Heart right ventricle (tissue), 16 donors: ENCODE results near the gene BPIFB3. TPM values are rescaled to one million over a fixed set of nuclear protein-coding genes. Genes with fewer than 3 reads are reported as not detected.

Experiments
- ATAC-seq, 8 donors: fragments of 200-7000 bp; cut with Tn5 transposase; one replicate each; pipeline ENCODE4 v1.9.1; 2020; ENCODE audit warnings: mild to moderate bottlenecking in 8 of 8, moderate library complexity in 8 of 8, moderate number of reproducible peaks in 1 of 8
- DNase-seq, 2 donors: peaks; one replicate each; pipeline ENCODE4 v3.0.0-alpha.2; 2020
- H3K27ac ChIP-seq, 10 donors: fragments of 200-600 bp; sonication (generic) in 2 of 10; one replicate each; pipeline versions ENCODE4 v1.5.0 to v1.8.0; 2020 to 2022; ENCODE audit warnings: mild to moderate bottlenecking in 3 of 10
- H3K27me3 ChIP-seq, 7 donors: fragments of 200-600 bp; one replicate each; pipeline ENCODE4 v1.8.0; 2021 to 2022; ENCODE audit warnings: mild to moderate bottlenecking in 2 of 7
- H3K36me3 ChIP-seq, 9 donors: fragments of 200-600 bp; sonication (generic) in 1 of 9; one replicate each; pipeline versions ENCODE4 v1.5.0 to v1.8.0; 2020 to 2022; ENCODE audit warnings: mild to moderate bottlenecking in 2 of 9
- H3K4me1 ChIP-seq, 9 donors: fragments of 200-600 bp; sonication (generic) in 1 of 9; one replicate each; pipeline versions ENCODE4 v1.5.0 to v1.8.0; 2020 to 2022; ENCODE audit warnings: mild to moderate bottlenecking in 4 of 9
- H3K4me3 ChIP-seq, 10 donors: fragments of 200-600 bp; sonication (generic) in 2 of 10; one replicate each; pipeline versions ENCODE4 v1.5.0 to v1.8.0; 2020 to 2022; ENCODE audit warnings: mild to moderate bottlenecking in 7 of 10, moderate library complexity in 2 of 10
- H3K9me3 ChIP-seq, 11 donors: fragments of 200-600 bp in 10 of 11; sonication (generic) in 2 of 11; one replicate each; pipeline versions ENCODE4 v1.5.0 to v1.8.0; 2013 to 2022; ENCODE audit warnings: mild to moderate bottlenecking in 2 of 11, control low read depth in 1 of 11, moderate library complexity in 1 of 11
- CTCF ChIP-seq, 9 donors: fragments of 200-600 bp; sonication (generic) in 2 of 9; IDR thresholded peaks; one replicate each; pipeline versions ENCODE4 v1.5.0 to v1.8.0; 2021 to 2022; ENCODE audit warnings: antibody characterized with exemption in 9 of 9, mild to moderate bottlenecking in 5 of 9, moderate library complexity in 1 of 9
- WGBS, 2 donors: extraction: QIAGEN DNeasy Blood & Tissue Kit; methylation state at CpG; one replicate each; pipeline ENCODE4 v1.1.7; 2013; ENCODE audit warnings: inconsistent platforms in 1 of 2; 5-methylcytosine and 5-hydroxymethylcytosine counted together
- intact Hi-C, 10 donors: fragments of 100-400 bp; cut with DNase I; formaldehyde crosslinking; loops; one replicate each; pipeline versions ENCODE4 v1.11.1 to v1.14.2; 2022
- polyA plus RNA-seq, 2 donors: library from polyadenylated mRNA; stranded (reverse); fragments of 200-250 nt; gene quantifications; one replicate each; pipeline ENCODE4 v1.2.3, GENCODE V29; 2013
- total RNA-seq, 10 donors: library from RNA; stranded (reverse); fragmentation: NEBNext Ultra II Directional in 3 of 10; extraction: Animal tissue kit (Norgen Biotek cat#: 25700) in 3 of 10; gene quantifications; one replicate each; pipeline versions ENCODE4 v1.2.1 to v1.2.4, GENCODE V29; 2021 to 2023
- donor health status: Arrhythmogenic right ventricular cardiomyopathy.
- donor health status: ischemic (EF 13 %, LVEDD 7.1; RV severe dilation, severe dysfunction).
- donor health status: healthy with polysubstance abuse.
- donor health status: DM: no; HTN: yes; CAD: no.
- donor health status: DM: no; HTN: no; CAD: no.
- donor health status: ischemic (EF 25% LVEDD 6.9; RV normal size, moderate dysfunction).
- donor health status: ischemic (EF 25% LVEDD 5.7; RV mildly dilated, moderate dysfunction).
- donor health status: healthy.
- donor health status: DM: yes; HTN: yes; CAD: no.
- donor health status: Ischemic cardiomyopathy.
- donor health status: ischemic (EF 35%, LVEDD 5.7; RV mildly dilated, moderate dysfunction).
- donor health status: nonischemic (EF 11% LVEDD 7.7; RV severe dilation, severe dysfunction).
- donor health status: DM: yes; HTN: yes; CAD: no.
- donor health status: PGD.
- donor health status: ischemic (EF 29% LVEDD 5.4; RV normal size, mild dysfunction).
- donor health status: nonischemic (EF 23%, LVEDD 6.1; RV moderate dilation, normal function).

The BPIFB3 gene
- total and polyA plus RNA-seq, 12 donors: not detected

GRCh38 chr20:33021879-33022278 lies 31.8 kb upstream of the BPIFB3 start:
- H3K27ac ChIP-seq: no peak overlapping the region
- no peaks in the 10 kb centered on the region for H3K9me3 ChIP-seq
- DNase-seq (no peak), ATAC-seq (no peak)
- intact Hi-C loops: no loop called here
- TF ChIP-seq CTCF (IDR thresholded peaks at IDR 0.05): no peak
- 74 to 75% methylated on average over 3 of the region's 3 CpGs for WGBS, 2 donors
- H3K4me3 ChIP-seq: no peak overlapping the region
- H3K27me3 ChIP-seq: peaks cover 0 to 9% (median 0%) of the 10 kb centered on the region in 7 donors
- H3K36me3 ChIP-seq: no peaks in the 10 kb centered on the region
- no peaks in the 10 kb centered on the region for H3K4me1 ChIP-seq

GRCh38 chr20:33022289-33022688 lies 31.4 kb upstream of the BPIFB3 start:
- Histone ChIP-seq H3K4me3 (no peak overlapping the region), H3K4me1 (no peaks in the 10 kb centered on the region), H3K36me3 (no peaks in the 10 kb centered on the region), H3K27me3 (peaks cover 0 to 8% (median 0%) of the 10 kb centered on the region in 7 donors), H3K9me3 (no peaks in the 10 kb centered on the region), H3K27ac (no peak overlapping the region)
- no peak for ATAC-seq
- intact Hi-C loops: no loop called here
- WGBS, 2 donors: 65 to 79% methylated on average over 4 of the region's 4 CpGs
- no peak for TF ChIP-seq CTCF (IDR thresholded peaks at IDR 0.05)
- no peak for DNase-seq

GRCh38 chr20:33022694-33023438 lies 30.8 kb upstream of the BPIFB3 start:
- 78 to 79% methylated on average over 7 of the region's 7 CpGs for WGBS, 2 donors
- no peak overlapping the region for H3K4me3 ChIP-seq
- no peak for DNase-seq

More at GRCh38 chr20:33022694-33023438, 30.8 kb upstream of the BPIFB3 start:
- Histone ChIP-seq H3K4me1 (no peaks in the 10 kb centered on the region), H3K27ac (no peak overlapping the region), H3K9me3 (no peaks in the 10 kb centered on the region), H3K36me3 (no peaks in the 10 kb centered on the region), H3K27me3 (peaks cover 0 to 8% (median 2%) of the 10 kb centered on the region in 7 donors)
- no peak for TF ChIP-seq CTCF (IDR thresholded peaks at IDR 0.05)
- ATAC-seq: no peak
- intact Hi-C loops: no loop called here
